Transverse colon (tissue), 4 donors: ENCODE measurements around the gene SMC3. TPM values are rescaled to one million over a fixed set of nuclear protein-coding genes. Genes with fewer than 3 reads are reported as not detected.
"Not testable (repeated sequence)": the region's sequence is repeated elsewhere in the genome, so short reads cannot be mapped to it uniquely, and the experiment has no call there.

ENCODE experiments used
- DNase-seq: peaks from one replicate; pipeline ENCODE4 v3.0.0-alpha.2; 2019
- H3K27ac ChIP-seq, 4 donors: fragments of 200-600 bp; sonication (generic); 2 replicates each; pipeline ENCODE4 v1.5.1; 2016 to 2018; ENCODE audit warnings: inconsistent platforms in 4 of 4
- H3K27me3 ChIP-seq: fragments of 200-600 bp; sonication (generic); 2 replicates; pipeline ENCODE4 v1.5.1; 2017; ENCODE audit warnings: inconsistent platforms
- H3K36me3 ChIP-seq, 4 donors: fragments of 200-600 bp; sonication (generic); 2 replicates each; pipeline ENCODE4 v1.5.1; 2017 to 2019; ENCODE audit warnings: inconsistent platforms in 4 of 4
- H3K4me1 ChIP-seq, 4 donors: fragments of 200-600 bp; sonication (generic); 2 replicates each; pipeline ENCODE4 v1.5.1; 2017 to 2020; ENCODE audit warnings: inconsistent platforms in 4 of 4
- H3K4me3 ChIP-seq, 4 donors: fragments of 200-600 bp; sonication (generic); 1 replicate in 1 of 4; 2 replicates in 3 of 4; pipeline versions ENCODE4 v1.5.1 to v1.6.1; 2017 to 2019; ENCODE audit warnings: inconsistent platforms in 4 of 4
- H3K9me3 ChIP-seq, 2 donors: fragments of 200-600 bp; sonication (generic); 2 replicates each; pipeline ENCODE4 v1.5.1; 2017 to 2019; ENCODE audit warnings: inconsistent platforms in 2 of 2
- CTCF ChIP-seq, 5 experiments: fragments of 200-600 bp in 3 of 5; fragments of 450-650 bp in 2 of 5; sonication (generic) in 3 of 5; IDR thresholded peaks; 1 replicate in 2 of 5; 2 replicates in 3 of 5; pipeline ENCODE4 v1.5.1; 2016 to 2017; ENCODE audit warnings: antibody characterized with exemption in 5 of 5, inconsistent platforms in 3 of 5, mild to moderate bottlenecking in 2 of 5, moderate library complexity in 1 of 5
- EP300 ChIP-seq: sonication (generic); formaldehyde crosslinking; IDR thresholded peaks from one replicate; pipeline ENCODE4 v1.6.1; 2017; ENCODE audit warnings: antibody characterized with exemption, low read depth
- POLR2A ChIP-seq: fragments of 450-650 bp; IDR thresholded peaks from one replicate; pipeline ENCODE4 v1.6.1; 2016; ENCODE audit warnings: antibody characterized with exemption, mild to moderate bottlenecking, moderate library complexity
- POLR2AphosphoS5 ChIP-seq, 3 donors: sonication (generic); formaldehyde crosslinking; IDR thresholded peaks; one replicate each; pipeline ENCODE4 v1.6.1; 2016; ENCODE audit warnings: antibody characterized with exemption in 3 of 3
- WGBS, 2 donors: methylation state at CpG; one replicate each; pipeline ENCODE4 v1.1.5; 2018; ENCODE audit warnings: low coverage in 1 of 2; 5-methylcytosine and 5-hydroxymethylcytosine counted together
- in situ Hi-C, 4 donors: fragments of 200-750 bp; cut with MboI; loops; one replicate each; pipeline versions ENCODE4 v1.15.0 to v1.15.1; 2017; ENCODE audit warnings: low sequenced_read_pairs in 3 of 4, low pct_ligation_motif_present in 1 of 4, low pct_unique_long_range_greater_than_20kb in 1 of 4
- intact Hi-C: fragments of 100-400 bp; cut with DNase I; formaldehyde crosslinking; loops from one replicate; pipeline ENCODE4 v1.15.1; 2023; ENCODE audit warnings: low total_unique reads
- total RNA-seq, 4 donors: library from RNA; depleted of rRNA; stranded (reverse); fragments of >200 nt; gene quantifications; one replicate each; pipeline ENCODE4 v1.1.0, GENCODE V29; 2016

The SMC3 gene
- total RNA-seq, 4 donors from 2014 or later, result 16.8 to 31.9 (median 21.1) TPM

- in situ Hi-C loops, result loop anchor here (10.0 to 25.0 kb wide), 4 partner anchors 73 to 1536 kb away; partner anchors contain the start of genes BBIP1 (in 1 of the 4) and SHOC2 (in 1 of the 4)
- 79 to 83% methylated on average over 4 of the region's 4 CpGs for WGBS, 2 donors
- no peak for TF ChIP-seq CTCF (IDR thresholded peaks at IDR 0.05)
- no peak for TF ChIP-seq POLR2AphosphoS5 (IDR thresholded peaks at IDR 0.05)
- TF ChIP-seq EP300, result no peak
- no peak for TF ChIP-seq POLR2A
- Histone ChIP-seq H3K9me3 (no peaks in the 10 kb centered on the region), H3K4me1 (no peaks in the 10 kb centered on the region), H3K36me3 (peaks cover 0 to 70% (median 25%) of the 10 kb centered on the region in 4 donors), H3K4me3 (no peak overlapping the region), H3K27me3 (no peaks in the 10 kb centered on the region), H3K27ac (no peak overlapping the region)
- no peak for DNase-seq
- intact Hi-C loops, result no loop called here
Measured at GRCh38 chr10:110601581-110601980, 34.1 kb downstream of the SMC3 start.

- DNase-seq, result no peak
- in situ Hi-C loops, result loop anchor here (10.0 to 25.0 kb wide), 4 partner anchors 67 to 1529 kb away; partner anchors contain the start of genes BBIP1 (in 1 of the 4) and SHOC2 (in 1 of the 4)
- no peak overlapping the region for H3K4me3 ChIP-seq
- WGBS, 2 donors, result 76 to 80% methylated on average over 6 of the region's 6 CpGs
- H3K4me1 ChIP-seq, result no peaks in the 10 kb centered on the region
- H3K27ac ChIP-seq, result no peak overlapping the region
- no peaks in the 10 kb centered on the region for H3K27me3 ChIP-seq
- peaks cover 0 to 30% (median 11%) of the 10 kb centered on the region in 4 donors for H3K36me3 ChIP-seq
- H3K9me3 ChIP-seq, result no peaks in the 10 kb centered on the region
- TF ChIP-seq POLR2AphosphoS5 (IDR thresholded peaks at IDR 0.05) (no peak), POLR2A (no peak), EP300 (no peak), CTCF (IDR thresholded peaks at IDR 0.05) (no peak)
- intact Hi-C loops, result no loop called here
Measured at GRCh38 chr10:110608087-110608486, 40.6 kb downstream of the SMC3 start.

GRCh38 chr10:110609605-110610004 lies 42.1 kb downstream of the SMC3 start:
- Histone ChIP-seq H3K9me3 (no peaks in the 10 kb centered on the region), H3K4me1 (no peaks in the 10 kb centered on the region), H3K36me3 (peaks cover 0 to 16% (median 6%) of the 10 kb centered on the region in 4 donors), H3K27me3 (no peaks in the 10 kb centered on the region), H3K27ac (no peak overlapping the region), H3K4me3 (no peak overlapping the region)
- no peak for DNase-seq
- TF ChIP-seq POLR2AphosphoS5 (IDR thresholded peaks at IDR 0.05), result no peak
- no peak for TF ChIP-seq POLR2A
- TF ChIP-seq EP300, result no peak
- no peak for TF ChIP-seq CTCF (IDR thresholded peaks at IDR 0.05)
- intact Hi-C loops, result no loop called here
- 23% methylated on average over 2 of the region's 2 CpGs; no CpG with 5 or more reads in 1 of the 2 donors for WGBS, 2 donors
- in situ Hi-C loops, result loop anchor here (10.0 to 25.0 kb wide), 4 partner anchors 65 to 1528 kb away; partner anchors contain the start of genes BBIP1 (in 1 of the 4) and SHOC2 (in 1 of the 4)

GRCh38 chr10:110610308-110610774 lies 42.8 kb downstream of the SMC3 start:
- TF ChIP-seq EP300, result no peak
- TF ChIP-seq POLR2A, result no peak
- peak; percentile 69 to 83 (median 78) for TF ChIP-seq CTCF (IDR thresholded peaks at IDR 0.05)
- no peak for TF ChIP-seq POLR2AphosphoS5 (IDR thresholded peaks at IDR 0.05)
- in situ Hi-C loops, result loop anchor here in 3 of 4 donors (25.0 kb wide), 3 partner anchors 277 to 1527 kb away; partner anchors contain the start of genes BBIP1 (in 1 of the 3) and SHOC2 (in 1 of the 3)
- Histone ChIP-seq H3K27ac (no peak overlapping the region), H3K36me3 (peaks cover 0 to 9% (median 3%) of the 10 kb centered on the region in 4 donors), H3K27me3 (no peaks in the 10 kb centered on the region), H3K9me3 (no peaks in the 10 kb centered on the region), H3K4me1 (no peaks in the 10 kb centered on the region), H3K4me3 (no peak overlapping the region)
- intact Hi-C loops, result no loop called here
- 22% methylated on average over 2 to 3 of the region's 3 CpGs for WGBS, 2 donors
- DNase-seq, result peak; percentile 45

- DNase-seq, H3K27me3 ChIP-seq, H3K36me3 ChIP-seq, H3K4me1 ChIP-seq, H3K4me3 ChIP-seq, intact Hi-C loops, H3K9me3 ChIP-seq, H3K27ac ChIP-seq: not testable (repeated sequence)
- in situ Hi-C loops, result loop anchor here in 3 of 4 donors (25.0 kb wide), 3 partner anchors 277 to 1527 kb away; partner anchors contain the start of genes BBIP1 (in 1 of the 3) and SHOC2 (in 1 of the 3)
- WGBS, 2 donors, result 64 to 75% methylated on average over 2 to 3 of the region's 3 CpGs
Measured at GRCh38 chr10:110610781-110611180, 43.3 kb downstream of the SMC3 start.
